ENCODE results near the gene FAM47C.
"Not testable (repeated sequence)": the region's sequence is repeated elsewhere in the genome, so short reads cannot be mapped to it uniquely, and the experiment has no call there.

FAM47C gene

DNA sequence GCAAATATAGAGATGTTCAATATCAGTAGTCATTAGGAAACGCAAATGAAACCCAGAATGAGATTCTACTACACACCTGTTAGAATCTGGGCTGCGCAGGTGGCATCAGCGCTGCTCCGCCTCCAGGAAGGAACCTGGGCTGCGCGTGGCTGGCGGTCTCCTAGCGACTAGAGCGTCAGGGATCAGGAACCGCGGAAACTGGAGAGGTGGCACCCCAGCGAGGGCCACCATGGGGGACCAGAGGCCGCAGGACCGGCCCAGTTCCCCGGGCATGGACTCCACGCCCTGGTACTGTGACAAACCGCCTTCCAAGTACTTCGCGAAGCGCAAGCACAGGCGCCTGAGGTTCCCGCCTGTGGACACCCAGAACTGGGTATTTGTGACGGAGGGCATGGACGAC is at the start of gene FAM47C:
FAM47C (plus strand) TSS at position 185 of the 400 bp plus-strand sequence; CDS start at position 230, 45 bp downstream.
- not testable (repeated sequence) for DNase-seq

GRCh38 chrX:36961590-36961989 is 46.6 kb upstream of the FAM47C start:
- no peak for DNase-seq

- DNase-seq = no peak
Measured at GRCh38 chrX:36963069-36963808, 44.9 kb upstream of the FAM47C start.

- no peak for DNase-seq
Measured at GRCh38 chrX:36963852-36964251, 44.3 kb upstream of the FAM47C start.

- DNase-seq = no peak
Measured at GRCh38 chrX:36973575-36973974, 34.6 kb upstream of the FAM47C start.

GRCh38 chrX:36974911-36975310 is 33.3 kb upstream of the FAM47C start:
- no peak for DNase-seq

- DNase-seq = no peak
Measured at GRCh38 chrX:36978886-36979285, 29.3 kb upstream of the FAM47C start.

- no peak for DNase-seq
Measured at GRCh38 chrX:36983831-36984230, 24.3 kb upstream of the FAM47C start.

DNA sequence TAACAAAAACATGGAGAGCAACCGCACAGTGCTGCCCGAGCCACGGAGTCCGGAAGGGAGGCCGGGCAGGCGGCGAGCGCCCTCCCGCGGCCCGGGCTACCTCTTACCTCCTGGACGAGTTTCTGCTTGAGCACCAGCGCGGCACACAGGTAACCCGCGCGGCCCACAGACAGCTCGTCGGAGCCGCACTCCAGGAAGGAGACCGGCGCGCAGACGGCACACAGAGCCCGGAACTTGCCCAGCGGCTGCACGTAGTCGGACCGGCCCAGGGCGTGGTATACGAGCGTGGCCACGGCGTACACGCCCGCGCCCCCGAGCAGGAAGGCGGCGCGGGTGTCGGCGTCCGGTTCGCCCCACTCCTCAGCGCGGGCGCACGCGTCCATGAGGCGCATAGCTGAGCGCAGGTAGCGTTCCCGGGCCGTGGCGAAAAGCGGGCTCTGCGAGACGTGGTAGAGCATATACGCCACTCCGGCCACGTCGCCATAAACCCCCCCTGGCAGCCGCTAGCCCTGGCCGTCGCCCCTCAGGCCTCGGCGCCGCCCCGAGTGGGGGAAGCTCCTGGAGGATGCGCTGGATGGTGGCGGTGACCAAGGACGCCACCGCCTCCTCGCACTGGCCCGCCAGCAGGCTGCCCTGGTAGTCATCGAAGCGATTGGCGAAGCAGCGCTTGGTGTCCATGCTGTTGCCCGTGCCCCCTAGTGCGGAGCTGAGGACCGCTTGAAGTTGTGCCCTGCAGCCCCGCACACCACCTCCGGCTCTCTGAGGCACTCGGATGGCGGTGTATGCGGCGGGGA is 22.6 kb upstream of the FAM47C start:
- not testable (repeated sequence) for DNase-seq

DNA sequence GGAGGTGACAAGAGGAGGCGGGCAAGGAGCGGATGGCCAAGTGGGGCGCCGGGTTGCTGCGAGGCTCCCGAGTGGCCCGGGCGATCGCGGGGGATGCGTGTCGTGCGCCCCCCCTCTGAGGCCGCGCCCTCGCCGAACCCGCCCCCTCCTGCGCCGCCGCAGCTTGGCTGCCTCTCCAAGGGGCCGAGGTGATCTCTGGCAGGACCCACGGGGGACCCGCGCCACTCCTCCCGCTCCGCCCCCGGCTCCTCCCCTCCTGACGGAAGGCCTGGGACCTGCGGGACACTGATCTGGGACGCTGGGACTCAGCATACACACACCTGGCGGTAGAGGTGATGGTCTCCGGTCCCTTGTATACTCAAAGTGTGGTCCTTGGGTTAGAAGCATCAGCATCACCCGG is 21.9 kb upstream of the FAM47C start:
- DNase-seq = no peak

GRCh38 chrX:36987212-36987611 is 21.0 kb upstream of the FAM47C start:
- DNase-seq = not testable (repeated sequence)

DNA sequence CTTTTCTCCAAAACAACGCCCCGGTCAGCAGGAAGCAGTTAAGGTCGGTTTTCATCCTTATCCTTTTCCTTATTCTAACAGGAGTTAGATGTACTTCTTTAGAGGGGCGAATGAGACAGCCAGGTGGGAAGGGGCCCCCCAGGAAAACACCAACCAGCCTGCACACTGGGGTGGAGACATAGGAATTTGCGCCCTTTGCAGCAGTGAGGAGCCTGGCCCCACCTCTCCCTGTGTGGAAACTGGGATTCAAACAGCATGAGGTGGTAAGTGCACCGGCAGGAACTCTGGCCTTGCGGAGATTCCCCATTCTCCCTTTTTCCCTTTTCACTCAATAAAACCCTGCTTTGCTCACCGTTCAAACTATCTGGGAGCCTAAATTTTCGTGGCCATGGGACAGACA is 8.0 kb upstream of the FAM47C start:
- DNase-seq = no peak

DNA sequence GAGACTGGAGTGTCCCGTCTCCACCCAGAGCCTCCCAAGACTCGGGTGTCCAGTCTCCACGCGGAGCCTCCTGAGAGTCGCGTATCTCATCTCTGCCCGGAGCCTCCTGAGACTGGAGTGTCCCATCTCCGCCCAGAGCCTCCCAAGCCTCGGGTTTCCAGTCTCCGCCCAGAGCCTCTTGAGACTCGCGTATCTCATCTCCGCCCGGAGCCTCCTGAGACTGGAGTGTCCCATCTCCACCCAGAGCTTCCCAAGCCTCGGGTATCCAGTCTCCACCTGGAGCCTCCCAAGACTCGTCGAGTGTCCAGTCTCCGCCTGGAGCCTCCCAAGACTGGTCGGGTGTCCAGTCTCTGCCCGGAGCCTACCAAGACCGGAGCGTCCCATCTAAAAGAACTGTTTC is 2.3 kb downstream of the FAM47C start:
- DNase-seq = no peak

DNA sequence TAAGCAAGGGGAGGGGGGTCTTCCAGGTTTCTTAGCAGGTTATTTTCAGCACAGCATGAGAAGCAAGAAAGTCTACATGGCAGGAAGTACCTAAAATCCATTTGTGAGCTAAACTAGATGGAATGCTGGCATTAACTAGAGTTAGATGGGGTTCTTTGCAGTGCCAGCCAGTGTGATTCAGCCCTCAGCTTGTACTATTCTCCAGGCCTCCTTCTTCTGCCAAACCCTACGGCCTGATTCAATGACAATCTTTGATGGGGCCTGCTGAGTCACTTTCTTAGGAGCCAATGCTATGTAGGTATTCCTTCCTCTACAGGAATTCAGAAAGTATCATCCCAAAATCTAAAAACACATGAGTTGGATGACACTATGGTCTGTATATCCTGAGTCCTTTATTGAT is 26.1 kb downstream of the FAM47C start:
- not testable (repeated sequence) for DNase-seq

DNA sequence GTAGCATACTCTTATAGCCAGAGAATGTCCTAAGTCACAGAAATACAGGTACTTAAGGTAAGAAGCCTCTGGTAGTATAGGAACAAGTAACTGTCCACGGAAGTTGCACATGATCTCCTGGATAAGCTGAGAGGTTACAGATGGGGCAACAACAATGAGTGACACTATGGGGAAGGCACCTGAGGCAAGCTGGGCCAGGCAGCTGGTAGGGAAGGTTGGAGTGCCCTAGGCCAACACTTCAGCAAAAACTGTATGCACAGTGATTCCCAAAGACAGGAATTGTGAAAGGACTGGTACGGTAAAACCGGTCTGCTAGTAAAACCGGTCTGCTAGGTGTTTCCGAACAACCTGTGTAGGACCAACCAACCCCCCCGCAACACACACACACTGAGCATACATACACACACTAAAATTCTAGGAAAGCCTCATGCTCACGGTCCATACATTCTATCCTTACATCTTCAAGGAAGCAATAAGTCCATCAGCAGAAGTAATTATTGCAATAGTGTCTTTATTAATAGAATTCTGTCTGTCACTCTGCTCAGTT is 28.6 kb downstream of the FAM47C start:
- DNase-seq = not testable (repeated sequence)

DNA sequence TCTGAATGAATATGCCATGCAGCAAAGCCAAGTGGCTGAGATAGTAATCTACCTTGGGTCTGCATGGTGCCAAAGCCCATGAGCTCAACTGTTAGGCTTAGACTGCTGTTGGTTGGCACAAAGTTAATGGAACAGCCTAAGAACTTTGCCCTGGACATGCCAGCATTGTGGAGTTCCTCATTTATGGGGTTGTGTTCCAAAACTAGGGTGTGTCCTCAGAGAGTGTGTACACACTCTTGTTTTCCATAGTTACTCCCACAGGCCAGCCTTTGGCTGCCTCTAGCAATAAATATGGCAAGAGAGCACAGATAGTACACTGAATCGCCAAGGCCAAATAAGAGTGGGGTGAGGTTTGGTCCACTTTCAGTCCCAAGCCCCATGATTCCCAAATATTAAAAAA is 30.6 kb downstream of the FAM47C start:
- not testable (repeated sequence) for DNase-seq

- DNase-seq = not testable (repeated sequence)
Measured at GRCh38 chrX:37042956-37043885, 35.1 kb downstream of the FAM47C start.

GRCh38 chrX:37047776-37048175 is 39.6 kb downstream of the FAM47C start:
- DNase-seq = no peak

- not testable (repeated sequence) for DNase-seq
Measured at GRCh38 chrX:37057572-37057971, 49.4 kb downstream of the FAM47C start.

DNA sequence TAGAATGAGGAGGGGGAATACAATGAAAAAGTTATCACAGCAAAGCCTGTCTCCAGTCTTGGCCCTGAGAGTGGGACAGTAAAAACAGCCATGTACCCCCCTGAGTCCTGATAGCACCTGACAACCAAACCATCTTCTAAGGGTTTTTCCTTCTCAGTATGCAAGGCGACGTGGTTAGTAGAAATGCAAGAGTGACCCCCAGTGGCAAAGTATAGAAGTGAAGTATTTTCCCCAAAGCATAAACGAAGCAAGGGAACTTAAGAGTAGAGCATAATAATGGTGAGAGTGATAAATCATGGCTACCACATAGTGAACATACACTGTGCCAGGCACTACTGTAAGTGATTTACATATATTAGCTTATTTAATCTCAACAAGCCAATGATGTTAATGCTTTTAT is 52.8 kb downstream of the FAM47C start:
- no peak for DNase-seq
